H1 (cell line): ENCODE measurements around the gene PCAT7. TPM values are rescaled to one million over a fixed set of nuclear protein-coding genes. Genes with fewer than 3 reads are reported as not detected.
A peak's percentile ranks its signal among the peaks of the same experiment; 100 is the strongest.

Source experiments
- CTCF ChIA-PET: fragments of 300-600 bp; sonication (Branson Sonifier 250); formaldehyde crosslinking; loops from one replicate; lab custom pipeline; 2021; ENCODE audit not compliant: partially characterized antibody; lab: Charles Lee
- POLR2A ChIA-PET: fragments of 300-600 bp; sonication (Branson Sonifier 250); formaldehyde crosslinking; loops from one replicate; lab custom pipeline; 2021; ENCODE audit warnings: inconsistent platforms; ENCODE audit not compliant: partially characterized antibody; lab: Charles Lee
- DNase-seq, 2 experiments: peaks; one replicate each; pipeline versions ENCODE4 v3.0.0 to v3.0.0-alpha.2; 2010 to 2022; ENCODE audit warnings: low spot score in 2 of 2, low read depth in 1 of 2, mixed read lengths in 1 of 2
- FAIRE-seq: peaks from 2 replicates; lab custom pipeline; 2011; peaks lifted over from hg19 to GRCh38; lab: Jason Lieb, UNC
- H2AFZ ChIP-seq: 2 replicates; pipeline ENCODE4 v1.8.1; 2012; ENCODE audit warnings: low read length, inconsistent platforms
- H2AK5ac ChIP-seq: 2 replicates; pipeline ENCODE4 v1.6.1; 2013; ENCODE audit warnings: low read depth, low read length
- H2BK120ac ChIP-seq: replicated peaks from 2 replicates; pipeline ENCODE3; 2013; ENCODE audit warnings: low read depth, low read length, inconsistent platforms
- H2BK12ac ChIP-seq: 2 replicates; pipeline ENCODE4 v1.6.1; 2013; ENCODE audit warnings: low read depth, low read length
- H2BK15ac ChIP-seq: 2 replicates; pipeline ENCODE4 v1.6.1; 2013; ENCODE audit warnings: low read length
- H2BK20ac ChIP-seq: 2 replicates; pipeline ENCODE4 v1.6.1; 2013; ENCODE audit warnings: low read length
- H2BK5ac ChIP-seq: 2 replicates; pipeline ENCODE4 v1.6.1; 2013; ENCODE audit warnings: low read depth, low read length
- H3K14ac ChIP-seq: 2 replicates; pipeline ENCODE4 v1.6.1; 2013; ENCODE audit warnings: inconsistent platforms; ENCODE audit not compliant: insufficient read length
- H3K18ac ChIP-seq: 2 replicates; pipeline ENCODE4 v1.6.1; 2013; ENCODE audit warnings: low read length; ENCODE audit errors: extremely low read depth
- H3K23ac ChIP-seq: 2 replicates; pipeline ENCODE4 v1.6.1; 2013; ENCODE audit warnings: inconsistent platforms; ENCODE audit not compliant: insufficient read length
- H3K23me2 ChIP-seq: 2 replicates; pipeline ENCODE4 v1.6.1; 2013; ENCODE audit warnings: low read depth, low read length
- H3K27ac ChIP-seq: 2 replicates; pipeline ENCODE4 v1.6.1; 2011; ENCODE audit warnings: low read depth, low read length, inconsistent platforms
- H3K27me3 ChIP-seq, 4 experiments: replicated peaks in 1 of 4; 1 replicate in 1 of 4; 2 replicates in 3 of 4; pipeline versions ENCODE4 v1.6.1 to v1.8.1; 2011 to 2013; ENCODE audit warnings: low read length in 3 of 4, mild to moderate bottlenecking in 3 of 4, inconsistent platforms in 2 of 4, mixed read lengths in 2 of 4, moderate library complexity in 1 of 4; ENCODE audit not compliant: control insufficient read depth in 3 of 4, insufficient read depth in 3 of 4; ENCODE audit errors: extremely low read depth in 1 of 4
- H3K36me3 ChIP-seq, 4 experiments: 2 replicates each; pipeline versions ENCODE4 v1.6.1 to v1.8.1; 2011 to 2013; ENCODE audit warnings: mild to moderate bottlenecking in 4 of 4, low read length in 3 of 4, moderate library complexity in 2 of 4, control low read depth in 1 of 4, inconsistent platforms in 1 of 4; ENCODE audit not compliant: insufficient read depth in 4 of 4, control insufficient read depth in 2 of 4
- H3K4ac ChIP-seq: replicated peaks from 2 replicates; pipeline ENCODE3; 2013; ENCODE audit warnings: low read length, low read depth, mixed read lengths, inconsistent platforms; ENCODE audit not compliant: insufficient read length
- H3K4me1 ChIP-seq, 4 experiments: replicated peaks in 1 of 4; 1 replicate in 1 of 4; 2 replicates in 3 of 4; pipeline versions ENCODE4 v1.6.1 to v1.8.1; 2011 to 2013; ENCODE audit warnings: low read length in 3 of 4, inconsistent platforms in 2 of 4, mixed read lengths in 1 of 4; ENCODE audit not compliant: insufficient read depth in 4 of 4, control insufficient read depth in 3 of 4
- H3K4me2 ChIP-seq, 2 experiments: 2 replicates each; pipeline versions ENCODE4 v1.6.1 to v1.8.1; 2011 to 2013; ENCODE audit warnings: low read depth in 2 of 2, low read length in 2 of 2, control low read depth in 1 of 2, inconsistent platforms in 1 of 2, mild to moderate bottlenecking in 1 of 2; ENCODE audit not compliant: insufficient read depth in 1 of 2
- H3K4me3 ChIP-seq, 4 experiments: fragments of 200-600, 300-600 bp in 1 of 4; sonication (generic), shearing (Covaris generic), sonication (Bioruptor Twin) in 1 of 4; 2 replicates each; pipeline versions ENCODE4 v1.5.1 to v1.8.1; 2011 to 2016; ENCODE audit warnings: low read length in 4 of 4, low read depth in 3 of 4, control low read depth in 2 of 4, inconsistent platforms in 2 of 4, mild to moderate bottlenecking in 2 of 4, mixed read lengths in 1 of 4, moderate library complexity in 1 of 4; ENCODE audit not compliant: insufficient read depth in 2 of 4; ENCODE audit errors: extremely low read depth in 1 of 4
- H3K56ac ChIP-seq: replicated peaks from 2 replicates; pipeline ENCODE3; 2013; ENCODE audit warnings: low read depth, mild to moderate bottlenecking, mixed read lengths, low read length, inconsistent platforms; ENCODE audit not compliant: insufficient read length
- H3K79me1 ChIP-seq: 2 replicates; pipeline ENCODE4 v1.6.1; 2013; ENCODE audit warnings: low read depth, low read length, control low read depth
- H3K79me2 ChIP-seq, 2 experiments: 2 replicates each; pipeline versions ENCODE4 v1.6.1 to v1.8.1; 2012 to 2013; ENCODE audit warnings: low read length in 2 of 2, mild to moderate bottlenecking in 2 of 2, inconsistent platforms in 1 of 2; ENCODE audit not compliant: insufficient read depth in 2 of 2, control insufficient read depth in 1 of 2
- H3K9ac ChIP-seq, 4 experiments: replicated peaks in 1 of 4; 1 replicate in 1 of 4; 2 replicates in 3 of 4; pipeline versions ENCODE4 v1.6.1 to v1.8.1; 2011 to 2013; ENCODE audit warnings: low read depth in 3 of 4, low read length in 3 of 4, control low read depth in 2 of 4, mild to moderate bottlenecking in 2 of 4, moderate library complexity in 2 of 4, inconsistent platforms in 1 of 4; ENCODE audit errors: extremely low read depth in 1 of 4
- H3K9me3 ChIP-seq, 2 experiments: 2 replicates each; pipeline versions ENCODE4 v1.6.1 to v1.8.1; 2012 to 2013; ENCODE audit warnings: mild to moderate bottlenecking in 2 of 2, moderate library complexity in 2 of 2, control low read depth in 1 of 2, inconsistent platforms in 1 of 2, low read depth in 1 of 2, low read length in 1 of 2, mixed read lengths in 1 of 2; ENCODE audit not compliant: insufficient read depth in 2 of 2
- H4K20me1 ChIP-seq, 2 experiments: replicated peaks in 1 of 2; 2 replicates each; pipeline versions ENCODE3 to v1.8.1; 2011 to 2013; ENCODE audit warnings: inconsistent platforms in 2 of 2, low read length in 2 of 2, mild to moderate bottlenecking in 1 of 2; ENCODE audit not compliant: insufficient read depth in 2 of 2, control insufficient read depth in 1 of 2
- H4K5ac ChIP-seq: 2 replicates; pipeline ENCODE4 v1.6.1; 2013; ENCODE audit warnings: low read length, low read depth, mixed read lengths, inconsistent platforms; ENCODE audit not compliant: insufficient read length
- H4K8ac ChIP-seq: 2 replicates; pipeline ENCODE4 v1.8.0; 2013; ENCODE audit warnings: mild to moderate bottlenecking, moderate library complexity, low read length, inconsistent platforms; ENCODE audit not compliant: insufficient read depth; ENCODE audit errors: extremely low read depth
- H4K91ac ChIP-seq: replicated peaks from 2 replicates; pipeline ENCODE3; 2013; ENCODE audit warnings: low read length, mixed read lengths, inconsistent platforms; ENCODE audit not compliant: insufficient read length
- ASH2L ChIP-seq: fragments of 200-600, 300-600 bp; sonication (generic); IDR thresholded peaks from one replicate; pipeline ENCODE4 v1.7.1; 2017; ENCODE audit warnings: low read length
- CBX8 ChIP-seq: fragments of 300-800, 300-1000 bp; sonication (generic); IDR thresholded peaks from 2 replicates; pipeline ENCODE4 v1.7.1; 2016; ENCODE audit warnings: low read depth, low read length, borderline replicate concordance
- CTBP2 ChIP-seq: IDR thresholded peaks from 2 replicates; pipeline ENCODE4 v1.7.0; 2011; ENCODE audit warnings: borderline replicate concordance, mild to moderate bottlenecking, moderate library complexity, mixed read lengths, low read length; ENCODE audit not compliant: insufficient read depth, insufficient read length
- E2F6 ChIP-seq: IDR thresholded peaks from 2 replicates; pipeline ENCODE4 v1.6.1; 2012; ENCODE audit warnings: inconsistent platforms
- HDAC2 ChIP-seq, 2 experiments: fragments of 300-600 bp in 1 of 2; sonication (generic) in 1 of 2; IDR thresholded peaks; 2 replicates each; pipeline ENCODE4 v1.6.1; 2011 to 2012; ENCODE audit warnings: low read depth in 2 of 2, low read length in 2 of 2, mild to moderate bottlenecking in 2 of 2, moderate library complexity in 2 of 2, borderline replicate concordance in 1 of 2, inconsistent platforms in 1 of 2
- KDM4A ChIP-seq: IDR thresholded peaks from one replicate; pipeline ENCODE4 v1.7.1; 2012; ENCODE audit warnings: low read depth, mild to moderate bottlenecking, moderate library complexity, low read length, inconsistent platforms; ENCODE audit not compliant: severe bottlenecking
- KDM5A ChIP-seq: fragments of 200-600 bp; IDR thresholded peaks from 2 replicates; pipeline ENCODE4 v1.7.1; 2012; ENCODE audit warnings: mild to moderate bottlenecking, low read length, inconsistent platforms, mixed read lengths
- POLR2A ChIP-seq, 2 experiments: IDR thresholded peaks; 1 replicate in 1 of 2; 2 replicates in 1 of 2; pipeline ENCODE4 v1.6.1; 2011; ENCODE audit warnings: low read depth in 2 of 2, low read length in 2 of 2, mild to moderate bottlenecking in 2 of 2; ENCODE audit errors: control extremely low read depth in 1 of 2
- POU5F1 ChIP-seq: IDR thresholded peaks from 2 replicates; pipeline ENCODE4 v1.6.1; 2011; ENCODE audit warnings: low read depth, mild to moderate bottlenecking, low read length, moderate library complexity
- SAP30 ChIP-seq: fragments of 300-600 bp; sonication (generic); IDR thresholded peaks from 2 replicates; pipeline ENCODE4 v1.7.1; 2012; ENCODE audit warnings: low read length, moderate library complexity, mild to moderate bottlenecking, inconsistent platforms; ENCODE audit not compliant: insufficient read depth, insufficient replicate concordance
- SIRT6 ChIP-seq: IDR thresholded peaks from one replicate; pipeline ENCODE4 v1.7.1; 2012; ENCODE audit warnings: low read length, inconsistent platforms
- USF2 ChIP-seq: IDR thresholded peaks from 2 replicates; pipeline ENCODE4 v1.6.1; 2011; ENCODE audit warnings: low read length, improper control_type of control experiment
- WGBS, 2 experiments: shearing (Covaris generic) in 1 of 2; methylation state at CpG; one replicate each; pipeline versions ENCODE4 v1.1.6 to v1.1.7; 2013 to 2015; ENCODE audit warnings: low lambda C conversion rate in 2 of 2, mixed read lengths in 2 of 2, inconsistent platforms in 1 of 2, low coverage in 1 of 2, missing lambda C conversion rate in 1 of 2; ENCODE audit not compliant: insufficient replicate concordance in 2 of 2, insufficient coverage in 1 of 2, insufficient read length in 1 of 2; ENCODE audit errors: extremely low coverage in 1 of 2, missing lambda C conversion rate in 1 of 2; 5-methylcytosine and 5-hydroxymethylcytosine counted together
- polyA plus RNA-seq, 7 experiments: library from polyadenylated mRNA; depleted of rRNA in 3 of 7; stranded (reverse) in 5 of 7; unstranded in 2 of 7; fragments of >200 nt in 5 of 7; fragments of 200-250 nt in 2 of 7; gene quantifications; 1 replicate in 5 of 7; 2 replicates in 1 of 7; 4 replicates in 1 of 7; pipeline versions ENCODE4 v1.2.1 to v1.2.3, GENCODE V29; 2011 to 2013; ENCODE audit warnings: missing spikeins in 2 of 7, mixed read lengths in 2 of 7
- total RNA-seq: library from RNA; stranded (reverse); fragmentation: NEBNext Ultra II Directional; extraction: Animal tissue kit (Norgen Biotek cat#: 25700); gene quantifications from 2 replicates; pipeline ENCODE4 v1.2.1, GENCODE V29; 2021

Gene PCAT7
- total and polyA plus RNA-seq, 2 of the 8 experiments (the other 6 are each of a cell fraction or from before 2014, with no cell fraction given), result 3.2 to 4.1 TPM

GRCh38 chr9:94591876-94592275, 37.0 kb downstream of the PCAT7 start:
- H3K27me3 ChIP-seq, result no peaks in the 10 kb centered on the region
- H3K23me2 ChIP-seq, result no peaks in the 10 kb centered on the region
- H3K79me1 ChIP-seq, result no peaks in the 10 kb centered on the region
- H3K56ac ChIP-seq, result no peak overlapping the region
- no peak overlapping the region for H3K14ac ChIP-seq
- no peak overlapping the region for H2BK120ac ChIP-seq
- no peak overlapping the region for H3K18ac ChIP-seq
- no peak overlapping the region for H3K4me2 ChIP-seq
- H4K91ac ChIP-seq, result no peak overlapping the region
- DNase-seq (no peak), FAIRE-seq (no peak)
- H4K20me1 ChIP-seq, result no peaks in the 10 kb centered on the region
- no peaks in the 10 kb centered on the region for H3K36me3 ChIP-seq
- H4K5ac ChIP-seq, result no peak overlapping the region
- no peak overlapping the region for H2AFZ ChIP-seq
- no peak overlapping the region for H3K4me3 ChIP-seq
- H3K27ac ChIP-seq, result no peak overlapping the region; the same call in 1 of the 2 replicates
- 0 out of 2 replicates have a peak overlapping the region, but pooled peaks have one; percentile 43 for H4K8ac ChIP-seq
- H2BK12ac ChIP-seq, result no peak overlapping the region
- H3K4me1 ChIP-seq, result no peaks in the 10 kb centered on the region
- no peaks in the 10 kb centered on the region for H3K9me3 ChIP-seq
- H2BK15ac ChIP-seq, result no peak overlapping the region
- H3K23ac ChIP-seq, result no peak overlapping the region
- H3K4ac ChIP-seq, result no peak overlapping the region
- H2BK5ac ChIP-seq, result no peak overlapping the region
- no peaks in the 10 kb centered on the region for H3K79me2 ChIP-seq
- H3K9ac ChIP-seq, result no peak overlapping the region
- ChIA-PET POLR2A (interaction anchor here (0.8 kb wide), 1 partner anchor 37 kb away, joined by 3 read pairs; the partner anchor contains the start of gene PCAT7), CTCF (interaction anchor here (0.6 kb wide), 1 partner anchor 15 kb away, joined by 3 read pairs; no protein-coding TSS in a partner anchor)
- no peak overlapping the region for H2BK20ac ChIP-seq
- H2AK5ac ChIP-seq, result no peak overlapping the region
- 87% methylated on average over 8 of the region's 8 CpGs; no CpG with 5 or more reads in 1 of the 2 experiments for WGBS, 2 experiments
- TF ChIP-seq POLR2A (IDR thresholded peaks at IDR 0.05; ENCODE audit: control extremely low read depth in 1 of 2, low read depth in 2 of 2, low read length in 2 of 2), result no peak
- no peak for TF ChIP-seq CBX8
- no peak for TF ChIP-seq SIRT6
- TF ChIP-seq CTBP2, result no peak
- TF ChIP-seq KDM5A, result no peak
- TF ChIP-seq POU5F1, result no peak
- no peak for TF ChIP-seq USF2
- no peak for TF ChIP-seq SAP30
- no peak for TF ChIP-seq E2F6
- TF ChIP-seq ASH2L, result no peak
- TF ChIP-seq KDM4A, result no peak
- TF ChIP-seq HDAC2 (IDR thresholded peaks at IDR 0.05; ENCODE audit: borderline replicate concordance in 1 of 2, low read depth in 2 of 2, low read length in 2 of 2), result no peak
